ENCODE results near the gene BMPER. TPM values are rescaled to one million over a fixed set of nuclear protein-coding genes. Genes with fewer than 3 reads are reported as not detected.

BMPER gene
- total and polyA plus RNA-seq, 2 of the 8 experiments (the other 6 are each of a cell fraction or from before 2014, with no cell fraction given) = 0.33 to 0.69 TPM

- Histone ChIP-seq H2BK120ac (replicated peaks; ENCODE audit: low read depth, low read length) (no peak overlapping the region), H2BK12ac (ENCODE audit: low read depth, low read length) (no peak overlapping the region), H3K36me3 (ENCODE audit: control insufficient read depth in 2 of 4, insufficient read depth in 4 of 4, low read length in 3 of 4) (no peaks in the 10 kb centered on the region), H2BK5ac (ENCODE audit: low read depth, low read length) (no peak overlapping the region), H2AK5ac (ENCODE audit: low read depth, low read length) (no peak overlapping the region), H4K8ac (ENCODE audit: extremely low read depth, insufficient read depth, low read length) (no peak overlapping the region), H3K27ac (ENCODE audit: low read depth, low read length) (no peak overlapping the region), H3K79me1 (ENCODE audit: low read depth, low read length) (no peaks in the 10 kb centered on the region), H2BK15ac (ENCODE audit: low read length) (no peak overlapping the region), H3K4me3 (ENCODE audit: extremely low read depth in 1 of 4, insufficient read depth in 2 of 4, low read depth in 3 of 4, low read length in 4 of 4) (no peak overlapping the region), H3K79me2 (ENCODE audit: control insufficient read depth in 1 of 2, insufficient read depth in 2 of 2, low read length in 2 of 2) (no peaks in the 10 kb centered on the region), H3K4me1 (replicated peaks in 1 of 4; ENCODE audit: control insufficient read depth in 3 of 4, insufficient read depth in 4 of 4, low read length in 3 of 4) (0 out of 7 replicates have a peak, but pooled peaks cover 0 to 2% (median 0%) of the 10 kb centered on the region in 4 experiments), H3K9me3 (ENCODE audit: insufficient read depth in 2 of 2, low read depth in 1 of 2, low read length in 1 of 2) (no peaks in the 10 kb centered on the region; a peak in 1 of 4 replicates), H3K18ac (ENCODE audit: extremely low read depth, low read length) (no peak overlapping the region), H4K5ac (ENCODE audit: insufficient read length, low read depth, low read length) (no peak overlapping the region), H3K56ac (replicated peaks; ENCODE audit: insufficient read length, low read depth, low read length) (no peak overlapping the region), H3K23ac (ENCODE audit: insufficient read length) (no peak overlapping the region), H3K4ac (replicated peaks; ENCODE audit: insufficient read length, low read depth, low read length) (no peak overlapping the region), H3K27me3 (replicated peaks in 1 of 4; ENCODE audit: control insufficient read depth in 3 of 4, extremely low read depth in 1 of 4, insufficient read depth in 3 of 4, low read length in 3 of 4) (no peaks in the 10 kb centered on the region), H4K91ac (replicated peaks; ENCODE audit: insufficient read length, low read length) (no peak overlapping the region), H3K4me2 (ENCODE audit: insufficient read depth in 1 of 2, low read depth in 2 of 2, low read length in 2 of 2) (no peak overlapping the region), H4K20me1 (replicated peaks in 1 of 2; ENCODE audit: control insufficient read depth in 1 of 2, insufficient read depth in 2 of 2, low read length in 2 of 2) (no peaks in the 10 kb centered on the region), H3K14ac (ENCODE audit: insufficient read length) (no peak overlapping the region), H2AFZ (ENCODE audit: low read length) (no peak overlapping the region), H2BK20ac (ENCODE audit: low read length) (no peak overlapping the region), H3K9ac (replicated peaks in 1 of 4; ENCODE audit: extremely low read depth in 1 of 4, low read depth in 3 of 4, low read length in 3 of 4) (no peak overlapping the region), H3K23me2 (ENCODE audit: low read depth, low read length) (no peaks in the 10 kb centered on the region)
- TF ChIP-seq RAD21 (IDR thresholded peaks at IDR 0.05 in 1 of 2, conservative IDR thresholded peaks at IDR 0.05 in 1 of 2; ENCODE audit: low read depth in 2 of 2, low read length in 2 of 2) = no peak
- TF ChIP-seq RNF2 (IDR thresholded peaks at IDR 0.05; ENCODE audit: borderline replicate concordance, low read depth, low read length, missing control alignments, poor library complexity, severe bottlenecking) = no peak
- no peak for TF ChIP-seq TEAD4 (IDR thresholded peaks at IDR 0.05; ENCODE audit: low read depth, low read length)
- no peak for TF ChIP-seq ATF3 (IDR thresholded peaks at IDR 0.05; ENCODE audit: insufficient read depth, low read depth, low read length)
- no peak for TF ChIP-seq GTF2F1 (IDR thresholded peaks at IDR 0.05; ENCODE audit: borderline replicate concordance, low read depth, low read length)
- TF ChIP-seq CBX8 (IDR thresholded peaks at IDR 0.05; ENCODE audit: borderline replicate concordance, low read depth, low read length) = no peak
- TF ChIP-seq RFX5 (IDR thresholded peaks at IDR 0.05; ENCODE audit: borderline replicate concordance, low read depth, low read length) = no peak
- no peak for TF ChIP-seq GABPA (IDR thresholded peaks at IDR 0.05; ENCODE audit: borderline replicate concordance, insufficient read depth, low read length)
- TF ChIP-seq EGR1 (IDR thresholded peaks at IDR 0.05; ENCODE audit: borderline replicate concordance, low read depth, low read length) = no peak
- no peak for TF ChIP-seq MAX (IDR thresholded peaks at IDR 0.05)
- CTCF ChIA-PET (ENCODE audit: partially characterized antibody) = no interaction called here
- DNase-seq (ENCODE audit: low read depth in 1 of 2, low spot score in 2 of 2) = no peak
- POLR2A ChIA-PET (ENCODE audit: partially characterized antibody) = no interaction called here
- WGBS, 2 experiments (ENCODE audit: extremely low coverage in 1 of 2, insufficient coverage in 1 of 2, insufficient read length in 1 of 2, insufficient replicate concordance in 2 of 2, low coverage in 1 of 2, low lambda C conversion rate in 2 of 2, missing lambda C conversion rate in 1 of 2) = 64% methylated on average over 3 of the region's 3 CpGs; no CpG with 5 or more reads in 1 of the 2 experiments
- FAIRE-seq = no peak
These were observed 205.7 kb downstream of the BMPER start for GRCh38 chr7:34111031-34111430.

All from H1 (cell line).